GM18870 (cell line): Measurements from ENCODE around the gene COL20A1.
"Not testable (repeated sequence)": the region's sequence is repeated elsewhere in the genome, so short reads cannot be mapped to it uniquely, and the experiment has no call there.

Experiments
- ATAC-seq: cut with Tn5 transposase; IDR thresholded peaks from one replicate; pipeline ENCODE4 v1.9.1; 2021; ENCODE audit warnings: moderate library complexity; ENCODE audit not compliant: unreplicated experiment

The COL20A1 gene

GRCh38 chr20:63292904-63293303 lies at the start of gene COL20A1:
COL20A1 (plus strand) TSS chr20:63293186; CDS start chr20:63295108, 1,922 bp downstream.
- no peak for ATAC-seq

GRCh38 chr20:63243604-63244247 lies 49.3 kb upstream of the COL20A1 start:
- no peak for ATAC-seq

GRCh38 chr20:63244468-63244867 lies 48.5 kb upstream of the COL20A1 start:
- ATAC-seq = no peak

- ATAC-seq = no peak
Measured at GRCh38 chr20:63246490-63247288, 46.3 kb upstream of the COL20A1 start.

GRCh38 chr20:63247671-63248228 lies 45.2 kb upstream of the COL20A1 start:
- ATAC-seq = no peak

GRCh38 chr20:63248835-63249591 lies 44.0 kb upstream of the COL20A1 start:
- no peak for ATAC-seq

GRCh38 chr20:63249891-63250290 lies 43.1 kb upstream of the COL20A1 start:
- no peak for ATAC-seq

- ATAC-seq = not testable (repeated sequence)
Measured at GRCh38 chr20:63251350-63251749, 41.6 kb upstream of the COL20A1 start.

GRCh38 chr20:63252284-63252711 lies 40.7 kb upstream of the COL20A1 start:
- no peak for ATAC-seq

- no peak for ATAC-seq
Measured at GRCh38 chr20:63253065-63253437, 39.9 kb upstream of the COL20A1 start.

- no peak for ATAC-seq
Measured at GRCh38 chr20:63253438-63254231, 39.4 kb upstream of the COL20A1 start.

GRCh38 chr20:63254232-63254605 lies 38.8 kb upstream of the COL20A1 start, which contains the start of gene NKAIN4:
NKAIN4 (minus strand) TSS chr20:63254463; CDS start chr20:63254450, 13 bp downstream.
- no peak for ATAC-seq

GRCh38 chr20:63254606-63255384 lies 38.2 kb upstream of the COL20A1 start:
- no peak for ATAC-seq

- no peak for ATAC-seq
Measured at GRCh38 chr20:63255931-63256704, 36.9 kb upstream of the COL20A1 start.

GRCh38 chr20:63256954-63257353 lies 36.0 kb upstream of the COL20A1 start:
- no peak for ATAC-seq

- no peak for ATAC-seq
Measured at GRCh38 chr20:63257629-63258028, 35.4 kb upstream of the COL20A1 start.

GRCh38 chr20:63258781-63259180 lies 34.2 kb upstream of the COL20A1 start:
- no peak for ATAC-seq

- no peak for ATAC-seq
Measured at GRCh38 chr20:63259734-63260460, 33.1 kb upstream of the COL20A1 start.
